HepG2 (cell line): ENCODE data around the gene PGR. TPM values are rescaled to one million over a fixed set of nuclear protein-coding genes. Genes with fewer than 3 reads are reported as not detected.

Source experiments
- ATAC-seq: fragments of 200-7000 bp; cut with Tn5 transposase; 3 replicates; pipeline ENCODE4 v1.9.1; 2020; ENCODE audit warnings: mild to moderate bottlenecking, moderate library complexity
- BruUV-seq: library from RNA; stranded (reverse); fragments of 400-500 nt; replicated peaks from 2 replicates; lab custom pipeline; 2021; lab: Mats Ljungman, UMichigan
- CTCF ChIA-PET: fragments of 300-600 bp; formaldehyde crosslinking; extraction: SDS; loops from one replicate; lab custom pipeline; 2021; ENCODE audit warnings: low total read pairs, inconsistent platforms, low intra/inter-chr PET ratio; lab: Yijun Ruan, JAX
- POLR2A ChIA-PET: fragments of 350-600 bp; sonication (Branson Sonifier 250); formaldehyde crosslinking; loops from one replicate; lab custom pipeline; 2020; ENCODE audit warnings: antibody characterized with exemption, inconsistent platforms; lab: Yijun Ruan, JAX
- DNase-seq: peaks from one replicate; pipeline ENCODE4 v3.0.0-alpha.2; 2015; ENCODE audit warnings: low spot score
- FAIRE-seq: peaks from 3 replicates; lab custom pipeline; 2011; peaks lifted over from hg19 to GRCh38; lab: Jason Lieb, UNC
- H2AFZ ChIP-seq: one replicate; pipeline ENCODE4 v1.6.1; 2011; ENCODE audit warnings: low read length, inconsistent platforms
- H3K27ac ChIP-seq: fragments of 300-600 bp; 3 replicates; pipeline ENCODE4 v1.8.0; 2011; ENCODE audit warnings: mixed run types, mild to moderate bottlenecking, mixed read lengths, low read length, inconsistent platforms; ENCODE audit not compliant: insufficient read depth; ENCODE audit errors: extremely low read length
- H3K27me3 ChIP-seq, 2 experiments: fragments of 200-600 bp in 1 of 2; 2 replicates in 1 of 2; 3 replicates in 1 of 2; pipeline versions ENCODE4 v1.6.0 to v1.8.0; 2011; ENCODE audit warnings: low read length in 2 of 2, mild to moderate bottlenecking in 2 of 2, moderate library complexity in 2 of 2, inconsistent platforms in 1 of 2; ENCODE audit not compliant: insufficient read depth in 2 of 2, control insufficient read depth in 1 of 2
- H3K36me3 ChIP-seq, 2 experiments: fragments of 200-600 bp in 1 of 2; replicated peaks in 1 of 2; 2 replicates in 1 of 2; 3 replicates in 1 of 2; pipeline versions ENCODE4 v1.5.1 to v1.8.0; 2011; ENCODE audit warnings: low read length in 2 of 2, inconsistent platforms in 1 of 2; ENCODE audit not compliant: insufficient read depth in 2 of 2, control insufficient read depth in 1 of 2
- H3K4me1 ChIP-seq: 2 replicates; pipeline ENCODE4 v1.5.1; 2012; ENCODE audit warnings: low read length, inconsistent platforms; ENCODE audit not compliant: insufficient read depth
- H3K4me2 ChIP-seq: 2 replicates; pipeline ENCODE4 v1.6.0; 2011; ENCODE audit warnings: low read depth, low read length, inconsistent platforms
- H3K4me3 ChIP-seq, 3 experiments: fragments of 200-600 bp in 1 of 3; sonication (generic), shearing (Covaris generic) in 1 of 3; replicated peaks in 1 of 3; 2 replicates each; pipeline ENCODE4 v1.5.1; 2011 to 2016; ENCODE audit warnings: low read length in 3 of 3, inconsistent platforms in 2 of 3, low read depth in 2 of 3, mild to moderate bottlenecking in 2 of 3, control low read depth in 1 of 3, mixed read lengths in 1 of 3; ENCODE audit not compliant: insufficient read depth in 1 of 3
- H3K79me2 ChIP-seq: one replicate; pipeline ENCODE4 v1.6.1; 2011; ENCODE audit warnings: low read length, inconsistent platforms; ENCODE audit not compliant: insufficient read depth
- H3K9ac ChIP-seq: 2 replicates; pipeline ENCODE4 v1.6.0; 2011; ENCODE audit warnings: mild to moderate bottlenecking, low read depth, low read length, inconsistent platforms; ENCODE audit not compliant: insufficient read depth
- H3K9me3 ChIP-seq: 2 replicates; pipeline ENCODE4 v1.5.1; 2012; ENCODE audit warnings: mild to moderate bottlenecking, low read length
- H4K20me1 ChIP-seq: 2 replicates; pipeline ENCODE4 v1.6.0; 2011; ENCODE audit warnings: inconsistent platforms, mild to moderate bottlenecking, low read length, moderate library complexity; ENCODE audit not compliant: insufficient read depth
- AHDC1 ChIP-seq: sonication (generic); formaldehyde crosslinking; IDR thresholded peaks from 2 replicates; pipeline ENCODE4 v1.5.1; 2020; ENCODE audit warnings: mild to moderate bottlenecking, missing genetic modification reagents, borderline replicate concordance
- CHCHD3 ChIP-seq: sonication (generic); formaldehyde crosslinking; IDR thresholded peaks from 2 replicates; pipeline ENCODE4 v1.8.0; 2022; ENCODE audit warnings: mild to moderate bottlenecking, missing genetic modification reagents, moderate library complexity
- NCOA5 ChIP-seq: sonication (generic); formaldehyde crosslinking; IDR thresholded peaks from 2 replicates; pipeline ENCODE4 v1.4.0; 2020; ENCODE audit warnings: missing genetic modification reagents
- PBX2 ChIP-seq: IDR thresholded peaks from 2 replicates; pipeline ENCODE4 v1.6.1; 2016; ENCODE audit warnings: control low read depth
- PHF5A ChIP-seq: IDR thresholded peaks from one replicate; pipeline ENCODE4 v1.6.1; 2018; ENCODE audit warnings: low read depth, missing genetic modification reagents; ENCODE audit not compliant: unreplicated experiment
- RBAK ChIP-seq: sonication (generic); formaldehyde crosslinking; IDR thresholded peaks from 2 replicates; pipeline ENCODE4 v1.5.1; 2020; ENCODE audit warnings: mild to moderate bottlenecking, missing genetic modification reagents
- SAP130 ChIP-seq: IDR thresholded peaks from 2 replicates; pipeline ENCODE4 v1.6.1; 2016; ENCODE audit warnings: low read depth
- SKI ChIP-seq: fragments of 450-650 bp; IDR thresholded peaks from one replicate; pipeline ENCODE4 v1.6.1; 2018; ENCODE audit warnings: mild to moderate bottlenecking; ENCODE audit not compliant: partially characterized antibody
- SOX13 ChIP-seq, 3 experiments: fragments of 450-650 bp in 1 of 3; sonication (generic) in 1 of 3; formaldehyde crosslinking in 1 of 3; IDR thresholded peaks in 2 of 3; conservative IDR thresholded peaks in 1 of 3; 2 replicates each; pipeline versions ENCODE4 v1.5.0 to v1.6.1; 2016 to 2020; ENCODE audit warnings: antibody characterized with exemption in 1 of 3, mild to moderate bottlenecking in 1 of 3, missing compliant biosample characterization in 1 of 3, missing genetic modification reagents in 1 of 3, moderate library complexity in 1 of 3
- ZBTB1 ChIP-seq: sonication (generic); formaldehyde crosslinking; IDR thresholded peaks from 2 replicates; pipeline ENCODE4 v1.4.0; 2020; ENCODE audit warnings: missing genetic modification reagents, borderline replicate concordance
- ZNF629 ChIP-seq: sonication (generic); formaldehyde crosslinking; conservative IDR thresholded peaks from 2 replicates; pipeline ENCODE4 v1.5.0; 2020; ENCODE audit warnings: missing genetic modification reagents
- ZNF781 ChIP-seq: sonication (generic); formaldehyde crosslinking; IDR thresholded peaks from 2 replicates; pipeline ENCODE4 v1.5.1; 2020; ENCODE audit warnings: borderline replicate concordance, mild to moderate bottlenecking, missing genetic modification reagents; ENCODE audit errors: not compliant biosample characterization
- ZSCAN21 ChIP-seq: sonication (generic); formaldehyde crosslinking; IDR thresholded peaks from 2 replicates; pipeline ENCODE4 v1.8.0; 2022; ENCODE audit warnings: mild to moderate bottlenecking, missing genetic modification reagents, moderate library complexity, borderline replicate concordance
- WGBS: methylation state at CpG from one replicate; pipeline ENCODE4 v1.1.6; 2017; ENCODE audit warnings: low lambda C conversion rate; 5-methylcytosine and 5-hydroxymethylcytosine counted together
- in situ Hi-C: cut with HindIII; loops from 2 replicates; pipeline ENCODE4 v1.10.0; 2017; ENCODE audit warnings: low pct_unique_long_range_greater_than_20kb; ENCODE audit not compliant: extremely low pct_ligation_motif_present
- intact Hi-C: fragments of 100-400 bp; cut with micrococcal nuclease; formaldehyde crosslinking; loops from one replicate; pipeline ENCODE4 v1.10.0; 2022; ENCODE audit not compliant: unreplicated experiment
- polyA plus RNA-seq, 8 experiments: library from polyadenylated mRNA; depleted of rRNA in 3 of 8; stranded (reverse) in 7 of 8; unstranded in 1 of 8; fragments of >200 nt; fragmentation: Illumina TruSeq in 4 of 8; extraction: Trizol in 4 of 8; gene quantifications; 2 replicates each; pipeline versions ENCODE4 v1.2.1 to v1.2.3, GENCODE V29; 2011 to 2016; ENCODE audit warnings: low read depth in 4 of 8, missing spikeins in 1 of 8, mixed read lengths in 1 of 8; ENCODE audit not compliant: insufficient read depth in 1 of 8
- total RNA-seq, 5 experiments: library from RNA; depleted of rRNA; stranded (reverse); fragments of >200 nt; fragmentation: Illumina TruSeq; extraction: Trizol; gene quantifications; 2 replicates each; pipeline ENCODE4 v1.2.3, GENCODE V29; 2016; ENCODE audit warnings: low read depth in 1 of 5
- TF ChIP-seq, protein P1 (sequence below): sonication (generic); formaldehyde crosslinking; IDR thresholded peaks from 2 replicates; pipeline ENCODE4 v1.8.1; 2023; ENCODE audit warnings: mild to moderate bottlenecking, missing genetic modification reagents, borderline replicate concordance
- TF ChIP-seq, protein P2 (sequence below): sonication (generic); formaldehyde crosslinking; IDR thresholded peaks from 2 replicates; pipeline ENCODE4 v1.9.0; 2022; ENCODE audit warnings: missing genetic modification reagents, mild to moderate bottlenecking, borderline replicate concordance

PGR gene
- total and polyA plus RNA-seq, 2 of the 13 experiments (the other 11 are each of a cell fraction or from before 2014, with no cell fraction given): not detected

GRCh38 chr11:101010899-101011298 is 118.7 kb downstream of the PGR start (continued):
- TF ChIP-seq AHDC1 (CRISPR knock-in tag): no peak

GRCh38 chr11:101009690-101010055 is 119.9 kb downstream of the PGR start:
- no peaks in the 10 kb centered on the region for H3K4me1 ChIP-seq
- ChIA-PET POLR2A (no interaction called here), CTCF (no interaction called here)
- H3K79me2 ChIP-seq: no peaks in the 10 kb centered on the region
- ATAC-seq: no peak
- no peak overlapping the region for H3K4me3 ChIP-seq
- no peaks in the 10 kb centered on the region for H3K27me3 ChIP-seq
- DNase-seq: no peak
- H3K27ac ChIP-seq: no peak overlapping the region
- 4% methylated on average over 2 of the region's 2 CpGs for WGBS
- FAIRE-seq: no peak
- in situ Hi-C loops (no loop called here), intact Hi-C loops (no loop called here)
- H4K20me1 ChIP-seq: no peaks in the 10 kb centered on the region
- H3K4me2 ChIP-seq: no peak overlapping the region
- no peaks in the 10 kb centered on the region for H3K9me3 ChIP-seq
- H3K9ac ChIP-seq: no peak overlapping the region
- TF ChIP-seq RBAK (CRISPR knock-in tag) (no peak), ZNF629 (CRISPR knock-in tag) (no peak), SOX13 (IDR thresholded peaks at IDR 0.05) (no peak), SOX13 (CRISPR knock-in tag; conservative IDR thresholded peaks at IDR 0.05 in 1 of 2, IDR thresholded peaks at IDR 0.05 in 1 of 2) (no peak), ZNF781 (CRISPR knock-in tag) (no peak), PHF5A (CRISPR knock-in tag) (no peak), ZBTB1 (CRISPR knock-in tag) (no peak), NCOA5 (no peak), SAP130 (CRISPR knock-in tag) (no peak), CHCHD3 (CRISPR knock-in tag) (no peak), ZSCAN21 (CRISPR knock-in tag) (no peak), SKI (no peak), PBX2 (no peak)
- TF ChIP-seq, protein P1, sequence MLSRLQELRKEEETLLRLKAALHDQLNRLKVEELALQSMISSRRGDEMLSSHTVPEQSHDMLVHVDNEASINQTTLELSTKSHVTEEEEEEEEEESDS: no peak
- TF ChIP-seq, protein P2, sequence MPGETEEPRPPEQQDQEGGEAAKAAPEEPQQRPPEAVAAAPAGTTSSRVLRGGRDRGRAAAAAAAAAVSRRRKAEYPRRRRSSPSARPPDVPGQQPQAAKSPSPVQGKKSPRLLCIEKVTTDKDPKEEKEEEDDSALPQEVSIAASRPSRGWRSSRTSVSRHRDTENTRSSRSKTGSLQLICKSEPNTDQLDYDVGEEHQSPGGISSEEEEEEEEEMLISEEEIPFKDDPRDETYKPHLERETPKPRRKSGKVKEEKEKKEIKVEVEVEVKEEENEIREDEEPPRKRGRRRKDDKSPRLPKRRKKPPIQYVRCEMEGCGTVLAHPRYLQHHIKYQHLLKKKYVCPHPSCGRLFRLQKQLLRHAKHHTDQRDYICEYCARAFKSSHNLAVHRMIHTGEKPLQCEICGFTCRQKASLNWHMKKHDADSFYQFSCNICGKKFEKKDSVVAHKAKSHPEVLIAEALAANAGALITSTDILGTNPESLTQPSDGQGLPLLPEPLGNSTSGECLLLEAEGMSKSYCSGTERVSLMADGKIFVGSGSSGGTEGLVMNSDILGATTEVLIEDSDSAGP (CRISPR knock-in tag): no peak
- H2AFZ ChIP-seq: no peak overlapping the region
- no TSS peak for BruUV-seq
- no peaks in the 10 kb centered on the region for H3K36me3 ChIP-seq
